Measurements from ENCODE around the gene MOGAT1.
"Not testable (repeated sequence)": the region's sequence is repeated elsewhere in the genome, so short reads cannot be mapped to it uniquely, and the experiment has no call there.

MOGAT1 gene

GRCh38 chr2:222709191-222709891 lies 37.9 kb downstream of the MOGAT1 start:
- no peaks in the 10 kb centered on the region for H3K36me3 Mint-ChIP-seq (ENCODE audit: low read depth)
- H3K27me3 Mint-ChIP-seq (ENCODE audit: low read depth): peaks cover 40% of the 10 kb centered on the region

GRCh38 chr2:222710736-222711135 lies 39.3 kb downstream of the MOGAT1 start:
- Mint-ChIP-seq H3K27me3 (ENCODE audit: low read depth) (peaks cover 39% of the 10 kb centered on the region), H3K4me1 (ENCODE audit: low read depth) (peaks cover 18% of the 10 kb centered on the region), H3K27ac (no peak overlapping the region), H3K4me3 (no peak overlapping the region), H3K36me3 (ENCODE audit: low read depth) (no peaks in the 10 kb centered on the region), H3K9me3 (no peaks in the 10 kb centered on the region)
- no peak for DNase-seq (ENCODE audit: low spot score)

More at GRCh38 chr2:222709191-222709891, 37.9 kb downstream of the MOGAT1 start:
- Mint-ChIP-seq H3K9me3 (no peaks in the 10 kb centered on the region), H3K4me3 (no peak overlapping the region), H3K4me1 (ENCODE audit: low read depth) (peaks cover 15% of the 10 kb centered on the region), H3K27ac (no peak overlapping the region)
- DNase-seq (ENCODE audit: low spot score): no peak

- no peaks in the 10 kb centered on the region for H3K36me3 Mint-ChIP-seq (ENCODE audit: low read depth)
- H3K9me3 Mint-ChIP-seq: no peaks in the 10 kb centered on the region
- H3K27me3 Mint-ChIP-seq (ENCODE audit: low read depth): peaks cover 38% of the 10 kb centered on the region
- H3K4me3 Mint-ChIP-seq: no peak overlapping the region
- no peak for DNase-seq (ENCODE audit: low spot score)
- H3K27ac Mint-ChIP-seq: no peak overlapping the region
- H3K4me1 Mint-ChIP-seq (ENCODE audit: low read depth): peaks cover 18% of the 10 kb centered on the region
Measured at GRCh38 chr2:222711315-222711940, 40.0 kb downstream of the MOGAT1 start.

GRCh38 chr2:222713002-222713401 lies 41.5 kb downstream of the MOGAT1 start:
- Mint-ChIP-seq H3K27me3 (ENCODE audit: low read depth) (peaks cover 36% of the 10 kb centered on the region), H3K36me3 (ENCODE audit: low read depth) (no peaks in the 10 kb centered on the region), H3K27ac (no peak overlapping the region), H3K4me1 (ENCODE audit: low read depth) (peaks cover 11% of the 10 kb centered on the region), H3K4me3 (no peak overlapping the region), H3K9me3 (no peaks in the 10 kb centered on the region)
- no peak for DNase-seq (ENCODE audit: low spot score)

GRCh38 chr2:222714361-222715241 lies 43.1 kb downstream of the MOGAT1 start:
- no peaks in the 10 kb centered on the region for H3K9me3 Mint-ChIP-seq
- no peak overlapping the region for H3K27ac Mint-ChIP-seq
- no peaks in the 10 kb centered on the region for H3K36me3 Mint-ChIP-seq (ENCODE audit: low read depth)
- H3K4me3 Mint-ChIP-seq: no peak overlapping the region
- H3K4me1 Mint-ChIP-seq (ENCODE audit: low read depth): peaks cover 3% of the 10 kb centered on the region
- DNase-seq (ENCODE audit: low spot score): no peak
- peaks cover 35% of the 10 kb centered on the region for H3K27me3 Mint-ChIP-seq (ENCODE audit: low read depth)

GRCh38 chr2:222715742-222716141 lies 44.3 kb downstream of the MOGAT1 start:
- DNase-seq (ENCODE audit: low spot score): no peak
- H3K9me3 Mint-ChIP-seq: no peaks in the 10 kb centered on the region
- no peak overlapping the region for H3K4me3 Mint-ChIP-seq

GRCh38 chr2:222719787-222720186 lies 48.3 kb downstream of the MOGAT1 start:
- H3K27ac Mint-ChIP-seq; H3K4me1 Mint-ChIP-seq (ENCODE audit: low read depth); H3K36me3 Mint-ChIP-seq (ENCODE audit: low read depth); H3K4me3 Mint-ChIP-seq; DNase-seq (ENCODE audit: low spot score); H3K9me3 Mint-ChIP-seq: not testable (repeated sequence)
- H3K27me3 Mint-ChIP-seq (ENCODE audit: low read depth): peaks cover 11% of the 10 kb centered on the region

More at GRCh38 chr2:222715742-222716141, 44.3 kb downstream of the MOGAT1 start:
- H3K4me1 Mint-ChIP-seq (ENCODE audit: low read depth): peaks cover 3% of the 10 kb centered on the region
- H3K36me3 Mint-ChIP-seq (ENCODE audit: low read depth): no peaks in the 10 kb centered on the region
- no peak overlapping the region for H3K27ac Mint-ChIP-seq
- peaks cover 32% of the 10 kb centered on the region for H3K27me3 Mint-ChIP-seq (ENCODE audit: low read depth)

- not testable (repeated sequence) for H3K27me3 Mint-ChIP-seq (ENCODE audit: low read depth); H3K27ac Mint-ChIP-seq; DNase-seq (ENCODE audit: low spot score); H3K4me1 Mint-ChIP-seq (ENCODE audit: low read depth); H3K4me3 Mint-ChIP-seq; H3K36me3 Mint-ChIP-seq (ENCODE audit: low read depth); H3K9me3 Mint-ChIP-seq
Measured at GRCh38 chr2:222721597-222721996, 50.1 kb downstream of the MOGAT1 start.

- Mint-ChIP-seq H3K9me3 (no peaks in the 10 kb centered on the region), H3K4me3 (no peak overlapping the region)
Measured at GRCh38 chr2:222722327-222722946, 51.0 kb downstream of the MOGAT1 start.

GRCh38 chr2:222724208-222724607 lies 52.8 kb downstream of the MOGAT1 start:
- no peak for DNase-seq (ENCODE audit: low spot score)
- Mint-ChIP-seq H3K36me3 (ENCODE audit: low read depth) (no peaks in the 10 kb centered on the region), H3K27me3 (ENCODE audit: low read depth) (no peaks in the 10 kb centered on the region), H3K9me3 (no peaks in the 10 kb centered on the region), H3K27ac (no peak overlapping the region), H3K4me3 (no peak overlapping the region), H3K4me1 (ENCODE audit: low read depth) (peaks cover 2% of the 10 kb centered on the region)

More at GRCh38 chr2:222722327-222722946, 51.0 kb downstream of the MOGAT1 start:
- Mint-ChIP-seq H3K36me3 (ENCODE audit: low read depth) (no peaks in the 10 kb centered on the region), H3K4me1 (ENCODE audit: low read depth) (peaks cover 2% of the 10 kb centered on the region), H3K27me3 (ENCODE audit: low read depth) (peaks cover 5% of the 10 kb centered on the region), H3K27ac (no peak overlapping the region)
- no peak for DNase-seq (ENCODE audit: low spot score)

GRCh38 chr2:222728621-222729020 lies 57.2 kb downstream of the MOGAT1 start:
- Mint-ChIP-seq H3K4me1 (ENCODE audit: low read depth) (peaks cover 2% of the 10 kb centered on the region), H3K27me3 (ENCODE audit: low read depth) (peaks cover 5% of the 10 kb centered on the region), H3K36me3 (ENCODE audit: low read depth) (no peaks in the 10 kb centered on the region)

GRCh38 chr2:222730366-222730999 lies 59.0 kb downstream of the MOGAT1 start:
- Mint-ChIP-seq H3K36me3 (ENCODE audit: low read depth) (no peaks in the 10 kb centered on the region), H3K27ac (no peak overlapping the region), H3K4me1 (ENCODE audit: low read depth) (peaks cover 2% of the 10 kb centered on the region), H3K9me3 (no peaks in the 10 kb centered on the region), H3K4me3 (no peak overlapping the region), H3K27me3 (ENCODE audit: low read depth) (peaks cover 5% of the 10 kb centered on the region)
- DNase-seq (ENCODE audit: low spot score): no peak

More at GRCh38 chr2:222728621-222729020, 57.2 kb downstream of the MOGAT1 start:
- Mint-ChIP-seq H3K9me3 (no peaks in the 10 kb centered on the region), H3K27ac (no peak overlapping the region), H3K4me3 (no peak overlapping the region)
- DNase-seq (ENCODE audit: low spot score): no peak

- no peaks in the 10 kb centered on the region for H3K36me3 Mint-ChIP-seq (ENCODE audit: low read depth)
- H3K4me1 Mint-ChIP-seq (ENCODE audit: low read depth): peaks cover 2% of the 10 kb centered on the region
- H3K9me3 Mint-ChIP-seq: no peaks in the 10 kb centered on the region
- peaks cover 9% of the 10 kb centered on the region for H3K27me3 Mint-ChIP-seq (ENCODE audit: low read depth)
- no peak overlapping the region for H3K27ac Mint-ChIP-seq
- H3K4me3 Mint-ChIP-seq: no peak overlapping the region
- no peak for DNase-seq (ENCODE audit: low spot score)
Measured at GRCh38 chr2:222731201-222731621, 59.8 kb downstream of the MOGAT1 start.

Measured in T-helper 2 cell treated with Interferon-gamma antibody and Interleukin-4, amounts not matched to agents 5 μg/mL and 100 μg/mL, for 36 hours (primary cell).